NB4 (cell line): ENCODE data around the gene FOXF1.

Source experiments
- DNase-seq: peaks from one replicate; pipeline ENCODE4 v3.0.0; 2010; ENCODE audit warnings: low read depth
- H3K4me3 ChIP-seq: one replicate; pipeline ENCODE4 v1.5.1; 2011; ENCODE audit warnings: mild to moderate bottlenecking, low read depth, low read length, moderate library complexity
- MAX ChIP-seq: IDR thresholded peaks from 2 replicates; pipeline ENCODE4 v1.6.1; 2011; ENCODE audit warnings: low read depth, low read length
- MYC ChIP-seq: IDR thresholded peaks from 2 replicates; pipeline ENCODE4 v1.6.1; 2011; ENCODE audit warnings: low read depth, low read length
- POLR2A ChIP-seq: IDR thresholded peaks from 2 replicates; pipeline ENCODE4 v1.6.1; 2011; ENCODE audit warnings: mild to moderate bottlenecking; ENCODE audit not compliant: insufficient read length; ENCODE audit errors: extremely low read depth
- TF ChIP-seq, protein P1 (sequence below): IDR thresholded peaks from one replicate; pipeline ENCODE4 v1.5.1; 2012; ENCODE audit warnings: low read depth, low read length

Gene FOXF1

GRCh38 chr16:86554917-86555703 is 44.8 kb downstream of the FOXF1 start, which contains the start of gene MTHFSD:
Gene MTHFSD (minus strand): TSS chr16:86555235. CDS start chr16:86555184, 51 bp downstream.
- peak; percentile 78 for TF ChIP-seq POLR2A
- TF ChIP-seq MYC: peak; percentile 39
- TF ChIP-seq, protein P1, sequence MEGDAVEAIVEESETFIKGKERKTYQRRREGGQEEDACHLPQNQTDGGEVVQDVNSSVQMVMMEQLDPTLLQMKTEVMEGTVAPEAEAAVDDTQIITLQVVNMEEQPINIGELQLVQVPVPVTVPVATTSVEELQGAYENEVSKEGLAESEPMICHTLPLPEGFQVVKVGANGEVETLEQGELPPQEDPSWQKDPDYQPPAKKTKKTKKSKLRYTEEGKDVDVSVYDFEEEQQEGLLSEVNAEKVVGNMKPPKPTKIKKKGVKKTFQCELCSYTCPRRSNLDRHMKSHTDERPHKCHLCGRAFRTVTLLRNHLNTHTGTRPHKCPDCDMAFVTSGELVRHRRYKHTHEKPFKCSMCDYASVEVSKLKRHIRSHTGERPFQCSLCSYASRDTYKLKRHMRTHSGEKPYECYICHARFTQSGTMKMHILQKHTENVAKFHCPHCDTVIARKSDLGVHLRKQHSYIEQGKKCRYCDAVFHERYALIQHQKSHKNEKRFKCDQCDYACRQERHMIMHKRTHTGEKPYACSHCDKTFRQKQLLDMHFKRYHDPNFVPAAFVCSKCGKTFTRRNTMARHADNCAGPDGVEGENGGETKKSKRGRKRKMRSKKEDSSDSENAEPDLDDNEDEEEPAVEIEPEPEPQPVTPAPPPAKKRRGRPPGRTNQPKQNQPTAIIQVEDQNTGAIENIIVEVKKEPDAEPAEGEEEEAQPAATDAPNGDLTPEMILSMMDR: no peak
- TF ChIP-seq MAX: peak; percentile 27; the same call in 1 of the 2 replicates
- peak; percentile 93 for DNase-seq
- H3K4me3 ChIP-seq: peak within 1 kb of the TSS; percentile 97

GRCh38 chr16:86555704-86556075 is 45.4 kb downstream of the FOXF1 start:
- no peak for DNase-seq
- TF ChIP-seq, protein P1: no peak
- TF ChIP-seq MYC (no peak), MAX (no peak), POLR2A (no peak)
- H3K4me3 ChIP-seq: peak overlapping the region; percentile 97

DNA sequence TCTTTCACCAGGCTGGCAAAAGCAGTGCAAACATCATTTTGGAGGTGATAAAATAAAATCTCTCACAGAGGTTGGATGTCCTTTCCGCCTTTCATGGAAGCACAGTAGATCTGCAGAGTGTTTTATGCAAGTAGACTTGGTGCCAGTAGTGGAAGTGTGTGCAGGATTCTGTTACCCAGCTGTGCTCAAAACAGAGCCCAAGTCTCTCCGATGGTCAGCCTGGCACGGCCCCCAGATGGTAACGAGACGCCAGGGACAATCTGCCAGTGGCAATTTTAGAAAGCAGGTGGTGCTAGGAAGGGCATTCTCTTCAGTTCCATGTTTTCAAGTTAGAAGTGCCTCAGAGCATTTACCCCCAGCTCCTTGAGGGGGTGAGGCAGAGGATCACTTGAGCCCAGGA is 46.2 kb downstream of the FOXF1 start:
- DNase-seq: no peak
- no peak for TF ChIP-seq MYC
- TF ChIP-seq, protein P1: no peak
- no peak for TF ChIP-seq MAX
- TF ChIP-seq POLR2A: no peak
- no peak overlapping the region for H3K4me3 ChIP-seq

GRCh38 chr16:86557587-86557986 is 47.3 kb downstream of the FOXF1 start:
- TF ChIP-seq MYC (no peak), MAX (no peak), POLR2A (no peak)
- TF ChIP-seq, protein P1: no peak
- DNase-seq: no peak

DNA sequence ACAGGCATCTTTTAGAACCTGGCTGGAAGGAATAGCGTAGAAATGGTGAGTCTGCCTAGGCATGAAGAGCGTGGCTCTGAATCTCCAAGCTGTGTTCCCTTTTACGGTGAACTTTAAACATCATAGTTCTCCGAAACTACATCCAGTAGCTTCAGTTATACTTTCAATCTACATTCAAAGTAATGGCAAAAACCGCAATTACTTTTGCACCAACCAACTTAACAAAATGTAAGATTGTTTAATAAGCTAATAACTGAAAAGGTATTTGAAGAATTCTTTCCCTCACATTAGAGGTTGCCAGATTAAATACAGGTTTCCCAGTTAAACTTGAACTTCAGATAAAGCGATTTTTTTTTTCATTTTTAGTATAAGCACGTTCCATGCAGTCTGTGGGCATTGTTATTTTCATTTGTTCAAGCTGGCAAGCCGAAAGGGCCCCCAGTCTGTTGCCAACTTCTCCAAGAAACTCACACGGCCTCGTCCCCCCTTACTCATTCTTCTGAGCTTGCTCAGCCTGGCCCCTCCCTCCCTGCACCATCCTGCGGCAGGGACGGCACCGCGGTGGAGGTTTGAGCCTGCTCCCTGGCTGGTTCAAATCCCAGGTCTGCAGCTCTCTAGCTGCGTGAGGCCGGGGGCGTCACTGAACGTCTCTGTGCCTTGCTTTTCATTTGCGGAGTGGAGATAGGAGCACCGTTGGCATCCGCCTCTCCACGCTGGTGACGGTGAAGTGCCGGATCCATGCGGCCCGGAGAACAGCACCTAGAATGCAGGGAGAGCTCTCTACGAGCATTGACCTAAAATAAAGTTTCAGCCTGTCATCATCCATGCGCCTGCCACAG is 48.2 kb downstream of the FOXF1 start:
- no peak overlapping the region for H3K4me3 ChIP-seq
- TF ChIP-seq MYC: no peak
- TF ChIP-seq, protein P1: no peak
- TF ChIP-seq MAX: no peak
- no peak for TF ChIP-seq POLR2A
- DNase-seq: no peak

More at GRCh38 chr16:86557587-86557986, 47.3 kb downstream of the FOXF1 start:
- no peak overlapping the region for H3K4me3 ChIP-seq
